Stimulated activated CD4-positive, alpha-beta T cell treated with anti-CD3 and anti-CD28 coated beads, Interleukin-2, amount 100 ng/mL, for 24 hours (primary cell): ENCODE results near the gene POMC.
"Not testable (repeated sequence)": the region's sequence is repeated elsewhere in the genome, so short reads cannot be mapped to it uniquely, and the experiment has no call there.

Experiments used
- DNase-seq, 2 donors: peaks; one replicate each; pipeline ENCODE4 v3.0.0-alpha.2; 2020

The POMC gene

GRCh38 chr2:25168256-25169072, at the start of gene POMC:
TSS of gene POMC (minus strand) at chr2:25168580. CDS start at chr2:25164772, 3,808 bp downstream.
- DNase-seq, result peak; percentile 30 to 39

- DNase-seq, result no peak
These were observed 49.7 kb upstream of the POMC start for GRCh38 chr2:25218100-25218499.

- DNase-seq, result peak; percentile 84 to 90
These were observed 47.7 kb upstream of the POMC start for GRCh38 chr2:25215948-25216679.

GRCh38 chr2:25215232-25215631, 46.9 kb upstream of the POMC start:
- DNase-seq, result no peak

- DNase-seq, result no peak
These were observed 44.8 kb upstream of the POMC start for GRCh38 chr2:25213229-25213628.

GRCh38 chr2:25210923-25211322, 42.5 kb upstream of the POMC start:
- not testable (repeated sequence) for DNase-seq

GRCh38 chr2:25207078-25207545, 38.7 kb upstream of the POMC start:
- DNase-seq, result no peak

GRCh38 chr2:25204190-25204838, 35.9 kb upstream of the POMC start:
- no peak for DNase-seq

- no peak for DNase-seq
These were observed 33.9 kb upstream of the POMC start for GRCh38 chr2:25202275-25202674.

GRCh38 chr2:25201794-25202193, 33.4 kb upstream of the POMC start:
- no peak for DNase-seq

GRCh38 chr2:25201265-25201664, 32.9 kb upstream of the POMC start:
- no peak for DNase-seq

- no peak for DNase-seq
These were observed 30.2 kb upstream of the POMC start for GRCh38 chr2:25198576-25198975.

GRCh38 chr2:25198209-25198525, 29.8 kb upstream of the POMC start:
- no peak for DNase-seq

GRCh38 chr2:25197336-25198208, 29.2 kb upstream of the POMC start:
- no peak for DNase-seq

- DNase-seq, result no peak
These were observed 26.3 kb upstream of the POMC start for GRCh38 chr2:25194576-25195122.

GRCh38 chr2:25190536-25190935, 22.2 kb upstream of the POMC start:
- DNase-seq, result no peak

- DNase-seq, result no peak
These were observed 20.0 kb upstream of the POMC start for GRCh38 chr2:25188405-25188804.

GRCh38 chr2:25187729-25188350, 19.5 kb upstream of the POMC start:
- no peak for DNase-seq

- DNase-seq, result no peak
These were observed 15.9 kb upstream of the POMC start for GRCh38 chr2:25184254-25184653.

- no peak for DNase-seq
These were observed 10.6 kb upstream of the POMC start for GRCh38 chr2:25178976-25179375.

GRCh38 chr2:25177211-25177611, 8.8 kb upstream of the POMC start:
- DNase-seq, result no peak
